H1 (cell line): ENCODE data around the gene GPX8.

Source experiments
- BACH1 ChIP-seq: IDR thresholded peaks from 2 replicates; pipeline ENCODE4 v1.6.1; 2012; ENCODE audit warnings: low read length, improper control_type of control experiment
- CHD1 ChIP-seq: IDR thresholded peaks from 2 replicates; pipeline ENCODE4 v1.6.1; 2012; ENCODE audit warnings: low read depth, low read length, improper control_type of control experiment
- MAFK ChIP-seq: IDR thresholded peaks from 2 replicates; pipeline ENCODE4 v1.6.1; 2012; ENCODE audit warnings: low read depth, mild to moderate bottlenecking, improper control_type of control experiment, low read length
- PHF8 ChIP-seq: fragments of 200-600 bp; sonication (generic); conservative IDR thresholded peaks from 2 replicates; pipeline ENCODE4 v1.7.1; 2012; ENCODE audit warnings: low read depth, mild to moderate bottlenecking, inconsistent platforms, low read length, moderate library complexity
- RXRA ChIP-seq: IDR thresholded peaks from 2 replicates; pipeline ENCODE4 v1.6.1; 2011; ENCODE audit warnings: low read depth, mild to moderate bottlenecking, low read length, moderate library complexity; ENCODE audit not compliant: insufficient read depth
- SP2 ChIP-seq: IDR thresholded peaks from 2 replicates; pipeline ENCODE4 v1.6.1; 2012; ENCODE audit warnings: mild to moderate bottlenecking, low read length, inconsistent platforms
- TAF1 ChIP-seq: IDR thresholded peaks from 2 replicates; pipeline ENCODE4 v1.6.1; 2011; ENCODE audit warnings: mild to moderate bottlenecking, low read depth, low read length
- TF ChIP-seq, protein P1 (sequence below), 3 experiments: IDR thresholded peaks; 1 replicate in 2 of 3; 2 replicates in 1 of 3; pipeline versions ENCODE4 v1.5.1 to v1.6.1; 2011; ENCODE audit warnings: low read length in 3 of 3, mild to moderate bottlenecking in 3 of 3, inconsistent platforms in 2 of 3, low read depth in 1 of 3, moderate library complexity in 1 of 3; ENCODE audit not compliant: insufficient read depth in 1 of 3; ENCODE audit errors: control extremely low read depth in 1 of 3
- TF ChIP-seq, protein P2 (sequence below): IDR thresholded peaks from 2 replicates; pipeline ENCODE4 v1.6.1; 2011; ENCODE audit warnings: low read depth, mild to moderate bottlenecking, low read length; ENCODE audit not compliant: insufficient read depth
- TF ChIP-seq, protein P3 (sequence below): IDR thresholded peaks from 2 replicates; pipeline ENCODE4 v1.6.1; 2011; ENCODE audit warnings: low read length, improper control_type of control experiment

DNA sequence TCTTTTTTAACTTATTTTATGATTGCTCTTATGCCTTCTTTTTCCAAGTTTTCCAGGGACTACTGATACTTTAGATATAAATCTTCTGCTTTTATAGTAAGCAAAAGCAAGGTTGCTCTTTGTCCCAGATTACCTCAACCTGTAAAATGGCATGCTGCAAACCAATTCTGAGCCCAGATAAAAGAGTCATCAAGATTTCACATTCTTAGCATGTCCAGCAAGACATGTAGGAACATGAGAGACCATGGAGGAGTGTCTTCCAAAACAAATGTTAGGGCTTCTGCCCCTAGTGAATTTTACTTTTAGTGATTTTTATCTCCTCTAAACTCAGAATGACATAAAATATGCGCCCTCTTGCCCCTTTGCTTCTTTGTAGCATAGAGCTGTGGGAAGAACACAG, 20.0 kb downstream of the GPX8 start:
- TF ChIP-seq, protein P1, sequence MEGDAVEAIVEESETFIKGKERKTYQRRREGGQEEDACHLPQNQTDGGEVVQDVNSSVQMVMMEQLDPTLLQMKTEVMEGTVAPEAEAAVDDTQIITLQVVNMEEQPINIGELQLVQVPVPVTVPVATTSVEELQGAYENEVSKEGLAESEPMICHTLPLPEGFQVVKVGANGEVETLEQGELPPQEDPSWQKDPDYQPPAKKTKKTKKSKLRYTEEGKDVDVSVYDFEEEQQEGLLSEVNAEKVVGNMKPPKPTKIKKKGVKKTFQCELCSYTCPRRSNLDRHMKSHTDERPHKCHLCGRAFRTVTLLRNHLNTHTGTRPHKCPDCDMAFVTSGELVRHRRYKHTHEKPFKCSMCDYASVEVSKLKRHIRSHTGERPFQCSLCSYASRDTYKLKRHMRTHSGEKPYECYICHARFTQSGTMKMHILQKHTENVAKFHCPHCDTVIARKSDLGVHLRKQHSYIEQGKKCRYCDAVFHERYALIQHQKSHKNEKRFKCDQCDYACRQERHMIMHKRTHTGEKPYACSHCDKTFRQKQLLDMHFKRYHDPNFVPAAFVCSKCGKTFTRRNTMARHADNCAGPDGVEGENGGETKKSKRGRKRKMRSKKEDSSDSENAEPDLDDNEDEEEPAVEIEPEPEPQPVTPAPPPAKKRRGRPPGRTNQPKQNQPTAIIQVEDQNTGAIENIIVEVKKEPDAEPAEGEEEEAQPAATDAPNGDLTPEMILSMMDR (IDR thresholded peaks at IDR 0.05; ENCODE audit: control extremely low read depth in 1 of 3, insufficient read depth in 1 of 3, low read depth in 1 of 3, low read length in 3 of 3) = no peak
- TF ChIP-seq RXRA = no peak
- no peak for TF ChIP-seq TAF1
- TF ChIP-seq SP2 = no peak
- TF ChIP-seq, protein P2, sequence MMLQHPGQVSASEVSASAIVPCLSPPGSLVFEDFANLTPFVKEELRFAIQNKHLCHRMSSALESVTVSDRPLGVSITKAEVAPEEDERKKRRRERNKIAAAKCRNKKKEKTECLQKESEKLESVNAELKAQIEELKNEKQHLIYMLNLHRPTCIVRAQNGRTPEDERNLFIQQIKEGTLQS = no peak
- TF ChIP-seq CHD1 = no peak
- no peak for TF ChIP-seq BACH1
- TF ChIP-seq, protein P3, sequence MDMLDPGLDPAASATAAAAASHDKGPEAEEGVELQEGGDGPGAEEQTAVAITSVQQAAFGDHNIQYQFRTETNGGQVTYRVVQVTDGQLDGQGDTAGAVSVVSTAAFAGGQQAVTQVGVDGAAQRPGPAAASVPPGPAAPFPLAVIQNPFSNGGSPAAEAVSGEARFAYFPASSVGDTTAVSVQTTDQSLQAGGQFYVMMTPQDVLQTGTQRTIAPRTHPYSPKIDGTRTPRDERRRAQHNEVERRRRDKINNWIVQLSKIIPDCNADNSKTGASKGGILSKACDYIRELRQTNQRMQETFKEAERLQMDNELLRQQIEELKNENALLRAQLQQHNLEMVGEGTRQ = no peak
- no peak for TF ChIP-seq MAFK
- TF ChIP-seq PHF8 = no peak
